ENCODE measurements around the gene ANKRD50. TPM values are rescaled to one million over a fixed set of nuclear protein-coding genes. Genes with fewer than 3 reads are reported as not detected.

ANKRD50 gene
- total and polyA plus RNA-seq, 12 donors = 1.4 to 23.9 (median 9.5) TPM

DNA sequence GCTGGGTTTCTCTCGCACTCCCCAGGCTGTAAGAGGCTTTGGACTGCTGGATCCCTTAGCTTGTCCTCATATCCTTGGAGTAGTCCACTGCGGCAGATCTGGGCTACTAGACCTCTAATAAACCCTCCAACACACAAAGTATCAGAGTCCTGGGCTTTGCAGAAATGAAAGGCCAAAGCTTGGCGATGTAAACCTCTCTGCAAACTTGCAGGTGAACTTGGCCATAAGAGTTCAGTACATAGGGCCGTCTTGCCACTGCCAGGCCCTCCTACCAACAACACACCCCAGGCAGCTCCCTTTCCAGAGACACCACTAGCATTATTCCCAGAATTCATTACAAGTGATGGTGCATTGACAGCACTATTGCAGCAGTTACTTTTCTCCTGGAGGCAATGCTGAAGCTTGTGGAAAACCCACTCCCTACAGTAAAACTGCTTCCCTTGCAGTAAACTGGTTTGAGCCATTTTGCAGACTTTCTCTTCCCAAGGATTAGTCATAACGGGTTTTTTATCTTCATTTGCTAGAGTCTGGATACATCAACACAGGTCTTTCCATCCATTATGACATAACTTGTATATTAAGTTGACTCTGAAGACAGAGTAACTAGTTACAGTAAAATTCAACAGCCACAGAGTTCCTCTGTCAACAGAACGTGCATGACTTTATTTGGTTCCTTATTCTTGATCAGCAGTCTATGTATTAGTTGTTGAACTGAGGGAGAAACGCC is 2.4 kb downstream of the ANKRD50 start:
- 61 to 70% (median 68%) methylated on average over 6 to 7 of the region's 7 CpGs for WGBS, 4 donors
- peak overlapping the region in 1 of 4 donors; percentile 68 for H3K4me3 ChIP-seq
- DNase-seq = no peak
- intact Hi-C loops (cut with DNase I) = no loop called here
- peaks cover 5 to 26% of the 10 kb centered on the region in 2 donors for H3K4me1 ChIP-seq (replicated peaks in 1 of 2)
- H3K36me3 ChIP-seq (replicated peaks in 1 of 2) = no peaks in the 10 kb centered on the region
- no peak for TF ChIP-seq POLR2A (IDR thresholded peaks at IDR 0.05)
- TF ChIP-seq, protein P1, sequence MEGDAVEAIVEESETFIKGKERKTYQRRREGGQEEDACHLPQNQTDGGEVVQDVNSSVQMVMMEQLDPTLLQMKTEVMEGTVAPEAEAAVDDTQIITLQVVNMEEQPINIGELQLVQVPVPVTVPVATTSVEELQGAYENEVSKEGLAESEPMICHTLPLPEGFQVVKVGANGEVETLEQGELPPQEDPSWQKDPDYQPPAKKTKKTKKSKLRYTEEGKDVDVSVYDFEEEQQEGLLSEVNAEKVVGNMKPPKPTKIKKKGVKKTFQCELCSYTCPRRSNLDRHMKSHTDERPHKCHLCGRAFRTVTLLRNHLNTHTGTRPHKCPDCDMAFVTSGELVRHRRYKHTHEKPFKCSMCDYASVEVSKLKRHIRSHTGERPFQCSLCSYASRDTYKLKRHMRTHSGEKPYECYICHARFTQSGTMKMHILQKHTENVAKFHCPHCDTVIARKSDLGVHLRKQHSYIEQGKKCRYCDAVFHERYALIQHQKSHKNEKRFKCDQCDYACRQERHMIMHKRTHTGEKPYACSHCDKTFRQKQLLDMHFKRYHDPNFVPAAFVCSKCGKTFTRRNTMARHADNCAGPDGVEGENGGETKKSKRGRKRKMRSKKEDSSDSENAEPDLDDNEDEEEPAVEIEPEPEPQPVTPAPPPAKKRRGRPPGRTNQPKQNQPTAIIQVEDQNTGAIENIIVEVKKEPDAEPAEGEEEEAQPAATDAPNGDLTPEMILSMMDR (IDR thresholded peaks at IDR 0.05) = no peak
- H3K9me3 ChIP-seq (replicated peaks in 1 of 3) = no peaks in the 10 kb centered on the region
- no peak overlapping the region for H3K27ac ChIP-seq
- H3K27me3 ChIP-seq = no peaks in the 10 kb centered on the region

- no peak overlapping the region for H3K27ac ChIP-seq
- intact Hi-C loops (cut with DNase I) = no loop called here
- no peaks in the 10 kb centered on the region for H3K9me3 ChIP-seq (replicated peaks in 1 of 3)
- H3K4me3 ChIP-seq = peak overlapping the region in 1 of 4 donors; percentile 17
- no peak for TF ChIP-seq POLR2A (IDR thresholded peaks at IDR 0.05)
- TF ChIP-seq, protein P1 (IDR thresholded peaks at IDR 0.05) = no peak
- no peaks in the 10 kb centered on the region for H3K36me3 ChIP-seq (replicated peaks in 1 of 2)
- 85 to 100% (median 94%) methylated on average over 1 of the region's 1 CpG for WGBS, 4 donors
- no peak for DNase-seq
- H3K27me3 ChIP-seq = no peaks in the 10 kb centered on the region
- peaks cover 5 to 26% of the 10 kb centered on the region in 2 donors for H3K4me1 ChIP-seq (replicated peaks in 1 of 2)
Measured at GRCh38 chr4:124708517-124709300, 3.8 kb downstream of the ANKRD50 start.

DNA sequence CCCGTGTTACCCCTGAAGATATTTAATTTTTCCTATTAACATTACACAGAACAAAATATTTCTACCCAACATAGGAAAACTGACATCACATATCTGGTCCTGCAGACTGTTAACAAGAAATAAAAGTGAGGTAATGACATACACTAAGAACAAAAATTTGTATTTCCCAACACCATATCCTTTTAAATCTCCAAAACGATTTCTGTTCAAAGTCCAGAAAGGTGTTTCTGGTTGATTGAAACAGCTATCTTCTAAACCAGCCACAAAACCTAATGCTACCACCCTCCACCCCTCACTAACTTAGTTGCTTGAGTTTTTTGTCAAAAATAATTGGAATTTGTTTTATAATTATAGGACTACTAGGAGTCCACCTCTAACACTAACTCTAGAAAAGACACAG is 7.1 kb downstream of the ANKRD50 start:
- Histone ChIP-seq H3K9me3 (replicated peaks in 1 of 3) (no peaks in the 10 kb centered on the region), H3K27me3 (no peaks in the 10 kb centered on the region), H3K4me3 (no peak overlapping the region), H3K4me1 (replicated peaks in 1 of 2) (peaks cover 0 to 19% of the 10 kb centered on the region in 2 donors), H3K27ac (no peak overlapping the region), H3K36me3 (replicated peaks in 1 of 2) (no peaks in the 10 kb centered on the region)
- intact Hi-C loops (cut with DNase I) = no loop called here
- TF ChIP-seq POLR2A (IDR thresholded peaks at IDR 0.05) = no peak
- TF ChIP-seq, protein P1 (IDR thresholded peaks at IDR 0.05) = no peak
- 80 to 89% (median 85%) methylated on average over 2 of the region's 2 CpGs for WGBS, 4 donors
- DNase-seq = no peak

DNA sequence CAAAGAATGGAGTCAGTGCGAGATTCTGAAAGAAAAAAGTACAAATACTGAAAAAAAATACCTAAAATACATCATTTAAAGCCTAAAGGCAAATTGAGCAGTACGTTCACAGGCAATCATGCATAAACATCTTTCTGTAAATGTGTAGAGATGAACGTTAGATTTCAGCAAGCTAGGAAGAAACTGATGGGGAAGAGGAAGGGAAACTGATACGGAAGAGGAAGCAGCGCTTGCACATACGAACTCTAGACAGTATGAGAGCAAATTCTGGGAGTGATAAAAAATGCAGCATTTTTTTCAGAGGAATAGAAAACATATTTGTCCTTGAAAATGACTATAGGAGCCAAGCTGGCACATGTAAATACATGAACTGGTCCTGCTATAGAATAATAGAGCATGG is 9.4 kb downstream of the ANKRD50 start:
- no peak overlapping the region for H3K4me3 ChIP-seq
- WGBS, 4 donors = 76 to 87% (median 83%) methylated on average over 6 of the region's 6 CpGs
- intact Hi-C loops (cut with DNase I) = no loop called here
- H3K4me1 ChIP-seq (replicated peaks in 1 of 2) = peaks cover 0 to 7% of the 10 kb centered on the region in 2 donors
- no peaks in the 10 kb centered on the region for H3K9me3 ChIP-seq (replicated peaks in 1 of 3)
- TF ChIP-seq POLR2A (IDR thresholded peaks at IDR 0.05) = no peak
- TF ChIP-seq, protein P1 (IDR thresholded peaks at IDR 0.05) = no peak
- no peaks in the 10 kb centered on the region for H3K36me3 ChIP-seq (replicated peaks in 1 of 2)
- H3K27me3 ChIP-seq = no peaks in the 10 kb centered on the region
- no peak for DNase-seq
- no peak overlapping the region for H3K27ac ChIP-seq
